Esophagus mucosa (tissue), 1 donor: ENCODE results near the gene KCNC2. TPM values are rescaled to one million over a fixed set of nuclear protein-coding genes. Genes with fewer than 3 reads are reported as not detected.

Source experiments
- ATAC-seq: fragments of 200-7000 bp; cut with Tn5 transposase; one replicate; pipeline ENCODE4 v1.9.1; 2020
- total RNA-seq: library from RNA; stranded (reverse); gene quantifications from one replicate; pipeline ENCODE4 v1.2.4, GENCODE V29; 2023
- donor health status: DM: yes; HTN: yes; CAD: no.

KCNC2 gene
- total RNA-seq, 1 donor from 2014 or later: not detected

- no peak for ATAC-seq
These were observed 52.3 kb downstream of the KCNC2 start for GRCh38 chr12:75157385-75157784.

- ATAC-seq: no peak
These were observed 53.7 kb downstream of the KCNC2 start for GRCh38 chr12:75155962-75156361.

GRCh38 chr12:75154388-75154787 is 55.3 kb downstream of the KCNC2 start:
- ATAC-seq: no peak

GRCh38 chr12:75139196-75139595 is 70.4 kb downstream of the KCNC2 start:
- no peak for ATAC-seq

- no peak for ATAC-seq
These were observed 71.7 kb downstream of the KCNC2 start for GRCh38 chr12:75137896-75138295.

- no peak for ATAC-seq
These were observed 74.6 kb downstream of the KCNC2 start for GRCh38 chr12:75135026-75135425.

GRCh38 chr12:75130811-75131210 is 78.8 kb downstream of the KCNC2 start:
- ATAC-seq: peak; percentile 92

GRCh38 chr12:75129275-75129674 is 80.4 kb downstream of the KCNC2 start:
- ATAC-seq: no peak

GRCh38 chr12:75121036-75121705 is 88.5 kb downstream of the KCNC2 start:
- ATAC-seq: no peak

GRCh38 chr12:75120311-75120711 is 89.3 kb downstream of the KCNC2 start:
- ATAC-seq: no peak

GRCh38 chr12:75116646-75117198 is 92.9 kb downstream of the KCNC2 start:
- no peak for ATAC-seq

- ATAC-seq: no peak
These were observed 93.9 kb downstream of the KCNC2 start for GRCh38 chr12:75115748-75116147.

- ATAC-seq: peak; percentile 77
These were observed 105.8 kb downstream of the KCNC2 start for GRCh38 chr12:75103822-75104221.

GRCh38 chr12:75101781-75102180 is 107.9 kb downstream of the KCNC2 start:
- ATAC-seq: no peak

GRCh38 chr12:75099210-75099609 is 110.4 kb downstream of the KCNC2 start:
- ATAC-seq: no peak

- no peak for ATAC-seq
These were observed 112.6 kb downstream of the KCNC2 start for GRCh38 chr12:75097003-75097402.

- no peak for ATAC-seq
These were observed 122.0 kb downstream of the KCNC2 start for GRCh38 chr12:75087654-75088053.

GRCh38 chr12:75086091-75087038 is 123.3 kb downstream of the KCNC2 start:
- ATAC-seq: no peak

GRCh38 chr12:75081305-75081704 is 128.3 kb downstream of the KCNC2 start:
- ATAC-seq: no peak

GRCh38 chr12:75080582-75080981 is 129.1 kb downstream of the KCNC2 start:
- ATAC-seq: no peak

- peak; percentile 95 for ATAC-seq
These were observed 144.2 kb downstream of the KCNC2 start for GRCh38 chr12:75065482-75065881.

- ATAC-seq: no peak
These were observed 146.9 kb downstream of the KCNC2 start for GRCh38 chr12:75062691-75063090.

GRCh38 chr12:75058228-75058627 is 151.4 kb downstream of the KCNC2 start:
- no peak for ATAC-seq

GRCh38 chr12:75048767-75049166 is 160.9 kb downstream of the KCNC2 start:
- ATAC-seq: no peak
